Measurements from ENCODE around the gene COX7A2. TPM values are rescaled to one million over a fixed set of nuclear protein-coding genes. Genes with fewer than 3 reads are reported as not detected.

Gene COX7A2
- total and polyA plus RNA-seq, 8 donors = 76.5 to 214 (median 131) TPM

GRCh38 chr6:75230484-75231325 is 12.9 kb downstream of the COX7A2 start:
- intact Hi-C loops (cut with DNase I) = no loop called here
- DNase-seq (peak in 2 of 6 donors; percentile 20 to 29), FAIRE-seq (no peak), ATAC-seq (peak; percentile 76 to 94 (median 86))
- Histone ChIP-seq H3K27ac (no peak overlapping the region), H3K4me1 (no peaks in the 10 kb centered on the region), H3K4me3 (no peak overlapping the region), H3K27me3 (no peaks in the 10 kb centered on the region), H3K9me3 (no peaks in the 10 kb centered on the region), H3K36me3 (no peaks in the 10 kb centered on the region)
- WGBS, 2 donors = 51 to 54% methylated on average over 10 of the region's 10 CpGs
- TF ChIP-seq CTCF (IDR thresholded peaks at IDR 0.05) = peak; percentile 14 to 59 (median 49)

- 16 to 19% methylated on average over 6 of the region's 6 CpGs for WGBS, 2 donors
- peak in 3 of 4 donors; percentile 29 to 59 (median 57) for ATAC-seq
- no peaks in the 10 kb centered on the region for H3K27me3 ChIP-seq
- H3K4me3 ChIP-seq = no peak overlapping the region
- intact Hi-C loops (cut with DNase I) = no loop called here
- H3K9me3 ChIP-seq = no peaks in the 10 kb centered on the region
- TF ChIP-seq CTCF (IDR thresholded peaks at IDR 0.05) = no peak
- DNase-seq = no peak
- no peaks in the 10 kb centered on the region for H3K36me3 ChIP-seq
- FAIRE-seq = no peak
- H3K27ac ChIP-seq = no peak overlapping the region
- peaks cover 0 to 14% (median 9%) of the 10 kb centered on the region in 3 donors for H3K4me1 ChIP-seq
These were observed 19.2 kb downstream of the COX7A2 start for GRCh38 chr6:75224303-75224926.

- H3K4me3 ChIP-seq = no peak overlapping the region
- whole genome bisulfite sequencing, 2 donors = 63 to 66% methylated on average over 2 of the region's 2 CpGs
- intact Hi-C loops (cut with DNase I) = no loop called here
- H3K9me3 ChIP-seq = no peaks in the 10 kb centered on the region
- no peaks in the 10 kb centered on the region for H3K27me3 ChIP-seq
- H3K36me3 ChIP-seq = no peaks in the 10 kb centered on the region
- peaks cover 0 to 14% (median 9%) of the 10 kb centered on the region in 3 donors for H3K4me1 ChIP-seq
- ATAC-seq (no peak), DNase-seq (no peak), FAIRE-seq (no peak)
- no peak for TF ChIP-seq CTCF (IDR thresholded peaks at IDR 0.05)
- H3K27ac ChIP-seq = no peak overlapping the region
These were observed 20.2 kb downstream of the COX7A2 start for GRCh38 chr6:75223428-75223827.

GRCh38 chr6:75222261-75222660 is 21.3 kb downstream of the COX7A2 start:
- Histone ChIP-seq H3K4me3 (no peak overlapping the region), H3K4me1 (peaks cover 0 to 14% (median 9%) of the 10 kb centered on the region in 3 donors), H3K27ac (no peak overlapping the region), H3K9me3 (no peaks in the 10 kb centered on the region), H3K27me3 (no peaks in the 10 kb centered on the region), H3K36me3 (no peaks in the 10 kb centered on the region)
- FAIRE-seq (no peak), DNase-seq (no peak), ATAC-seq (no peak)
- no peak for TF ChIP-seq CTCF (IDR thresholded peaks at IDR 0.05)
- intact Hi-C loops (cut with DNase I) = no loop called here

- intact Hi-C loops (cut with DNase I) = no loop called here
- peaks cover 0 to 14% (median 9%) of the 10 kb centered on the region in 3 donors for H3K4me1 ChIP-seq
- H3K36me3 ChIP-seq = no peaks in the 10 kb centered on the region
- WGBS, 2 donors = 82 to 86% methylated on average over 4 of the region's 4 CpGs
- no peaks in the 10 kb centered on the region for H3K9me3 ChIP-seq
- FAIRE-seq (no peak), ATAC-seq (no peak), DNase-seq (no peak)
- no peak overlapping the region for H3K27ac ChIP-seq
- H3K27me3 ChIP-seq = no peaks in the 10 kb centered on the region
- H3K4me3 ChIP-seq = no peak overlapping the region
- no peak for TF ChIP-seq CTCF (IDR thresholded peaks at IDR 0.05)
These were observed 22.5 kb downstream of the COX7A2 start for GRCh38 chr6:75221116-75221515.
